ENCODE measurements around the gene JOSD2.

JOSD2 gene

GRCh38 chr19:50512999-50513745 lies 2.2 kb upstream of the JOSD2 start:
- DNase-seq, result no peak

- DNase-seq, result no peak
These were observed 1.4 kb upstream of the JOSD2 start for GRCh38 chr19:50512112-50512998.

DNA sequence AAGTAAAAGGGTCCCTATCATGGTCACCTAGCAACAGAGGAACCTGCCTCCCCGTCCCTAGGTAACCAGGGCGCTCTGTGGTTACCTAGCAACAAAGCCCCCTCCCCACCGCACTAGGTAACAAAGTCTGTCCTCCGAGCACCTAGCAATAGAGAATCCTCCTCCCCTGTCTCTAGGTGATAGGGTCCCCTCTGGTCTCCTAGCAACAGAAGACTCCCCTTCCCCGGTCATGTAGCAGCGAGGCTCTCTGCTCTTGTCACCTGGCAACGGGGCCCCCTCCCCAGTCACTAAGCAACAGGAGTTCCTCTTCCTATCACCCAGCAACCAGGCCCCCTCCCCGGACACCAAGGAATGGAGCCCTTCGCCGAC lies 307 bp downstream of the JOSD2 start:
- DNase-seq, result no peak

GRCh38 chr19:50510121-50510670 lies 795 bp downstream of the JOSD2 start:
- no peak for DNase-seq

DNA sequence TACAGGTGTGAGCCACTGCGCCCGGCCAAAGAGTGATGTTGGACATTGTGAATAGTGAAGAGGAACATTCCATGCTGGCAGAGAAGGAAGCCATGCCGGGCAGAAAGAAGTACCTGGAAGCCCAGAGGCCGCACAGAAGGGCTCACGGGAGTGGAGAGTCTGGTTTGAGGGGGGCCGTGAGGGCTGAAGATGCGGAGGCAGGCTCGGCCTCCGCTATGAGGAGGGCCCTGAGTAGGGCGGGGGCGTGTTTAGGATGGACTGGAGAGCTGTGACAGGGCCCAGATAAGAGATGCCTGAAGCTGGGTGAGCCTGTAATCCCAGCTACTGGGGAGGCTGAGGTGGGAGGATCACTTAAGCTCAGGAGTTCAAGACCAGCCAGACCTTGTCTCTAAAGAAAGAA lies 1.6 kb downstream of the JOSD2 start:
- no peak for DNase-seq

- DNase-seq, result no peak
These were observed 2.2 kb downstream of the JOSD2 start for GRCh38 chr19:50508843-50509190.

DNA sequence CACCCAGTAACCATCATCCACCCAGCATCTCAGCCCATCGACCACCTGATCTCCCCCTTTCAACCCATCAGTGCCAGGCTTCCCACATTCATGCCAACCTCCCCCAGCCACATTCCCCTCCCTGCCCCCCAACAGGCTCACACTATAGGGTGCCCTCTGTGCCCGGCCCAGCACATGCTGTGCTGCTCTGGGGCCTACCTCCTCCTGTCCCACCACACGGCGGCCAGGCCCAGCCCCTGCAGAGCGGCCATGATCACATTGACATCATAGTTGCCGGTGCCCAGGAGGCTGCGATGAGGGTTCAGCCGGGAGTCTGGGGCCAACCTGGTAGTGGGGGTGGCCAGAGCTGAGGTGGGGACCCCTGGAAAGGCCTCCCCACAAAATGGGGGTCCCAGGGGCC lies 3.6 kb downstream of the JOSD2 start:
- DNase-seq, result no peak

GRCh38 chr19:50506700-50507099 lies 4.3 kb downstream of the JOSD2 start:
- no peak for DNase-seq

- DNase-seq, result no peak
These were observed 5.0 kb downstream of the JOSD2 start for GRCh38 chr19:50505856-50506611.

GRCh38 chr19:50501568-50502475 lies 9.2 kb downstream of the JOSD2 start:
- no peak for DNase-seq

GRCh38 chr19:50501186-50501567 lies 9.8 kb downstream of the JOSD2 start:
- DNase-seq, result no peak

- no peak for DNase-seq
These were observed 10.2 kb downstream of the JOSD2 start for GRCh38 chr19:50500753-50501151.

- no peak for DNase-seq
These were observed 10.8 kb downstream of the JOSD2 start for GRCh38 chr19:50500060-50500752.

GRCh38 chr19:50498219-50499056 lies 12.6 kb downstream of the JOSD2 start:
- no peak for DNase-seq

DNA sequence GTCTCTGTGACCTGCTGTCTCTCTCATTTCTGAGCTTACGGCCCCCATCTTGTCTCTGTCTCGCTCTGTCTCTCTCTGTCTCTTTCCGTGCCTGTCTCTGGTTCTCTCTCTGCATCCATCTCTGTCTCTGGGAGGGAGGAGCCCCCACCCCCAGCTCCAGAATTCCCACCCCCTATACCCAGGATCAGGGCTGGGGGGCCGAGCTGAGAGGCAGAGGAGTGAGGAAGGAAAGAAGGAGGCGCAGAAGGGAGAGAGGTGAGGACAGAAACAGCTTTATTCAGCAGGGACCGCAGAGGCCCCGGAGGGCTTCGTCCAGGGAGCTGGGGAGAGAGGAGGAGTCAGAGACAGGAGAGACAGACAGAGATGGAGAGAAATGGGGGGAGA lies 14.0 kb downstream of the JOSD2 start:
- DNase-seq, result no peak

DNA sequence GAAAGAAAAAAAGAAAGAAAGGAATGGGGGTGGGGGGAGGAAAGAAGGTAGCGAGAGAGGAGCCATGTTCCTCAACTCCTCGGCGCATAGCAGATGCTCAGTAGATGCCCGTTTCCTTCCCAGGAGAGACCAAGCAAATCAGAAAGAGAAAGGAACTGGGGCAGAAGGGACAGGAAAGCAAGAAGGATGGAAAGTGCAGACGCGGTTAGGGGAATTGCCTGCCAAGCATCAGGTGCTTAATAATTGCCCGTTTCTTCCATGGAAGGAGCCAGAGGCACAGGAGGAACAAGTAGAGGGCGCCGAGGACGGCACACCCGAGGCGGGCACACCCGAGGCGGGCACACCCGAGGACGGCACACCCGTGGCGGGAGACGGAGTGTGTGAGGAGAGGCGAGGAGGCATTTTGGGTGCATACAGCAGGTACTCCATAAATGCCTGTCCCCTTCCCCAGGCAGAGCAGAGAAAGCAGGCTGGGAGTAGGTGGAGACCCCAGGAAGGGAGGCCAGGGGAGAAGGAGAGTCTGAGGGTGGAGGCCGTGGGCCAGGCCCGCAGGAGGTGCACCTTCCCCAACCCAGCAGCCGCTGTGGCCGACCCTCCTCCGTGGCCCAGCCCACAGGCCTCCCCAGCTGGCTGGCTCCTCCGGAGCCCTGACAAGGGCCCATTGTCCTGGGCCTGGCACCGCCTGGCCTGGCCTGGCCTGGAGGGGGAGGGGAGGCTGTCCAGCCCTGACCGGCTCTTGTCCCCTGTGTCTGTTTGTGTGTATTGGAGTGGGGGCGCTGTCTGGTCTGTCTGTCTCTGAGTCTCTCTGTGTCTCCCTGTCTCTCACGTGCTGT lies 14.6 kb downstream of the JOSD2 start:
- no peak for DNase-seq

DNA sequence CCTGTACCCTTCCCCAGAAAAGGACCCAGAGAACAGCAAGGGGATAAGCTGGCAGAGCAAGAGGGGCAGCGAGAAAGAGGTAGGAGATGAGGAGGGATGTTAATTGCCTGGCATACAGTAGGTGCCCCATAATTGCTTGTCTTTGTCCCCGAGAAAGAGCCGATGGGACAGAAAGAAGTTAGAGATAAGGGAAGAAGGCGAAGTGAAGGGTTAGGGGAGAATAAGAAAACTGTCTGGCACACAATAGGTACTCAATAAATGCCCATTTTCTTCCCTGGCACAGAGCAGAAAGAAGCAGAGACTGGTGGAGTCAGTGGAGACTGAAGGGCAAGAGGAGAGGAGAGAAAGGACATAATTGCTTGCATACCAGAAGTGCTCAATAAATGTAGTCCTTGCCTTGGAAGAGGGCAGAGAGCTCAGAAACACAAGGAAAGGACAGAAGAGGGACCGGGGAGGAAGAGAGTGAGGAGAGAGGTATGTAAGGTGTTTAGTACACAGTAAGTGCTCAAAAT lies 15.9 kb downstream of the JOSD2 start:
- no peak for DNase-seq

DNA sequence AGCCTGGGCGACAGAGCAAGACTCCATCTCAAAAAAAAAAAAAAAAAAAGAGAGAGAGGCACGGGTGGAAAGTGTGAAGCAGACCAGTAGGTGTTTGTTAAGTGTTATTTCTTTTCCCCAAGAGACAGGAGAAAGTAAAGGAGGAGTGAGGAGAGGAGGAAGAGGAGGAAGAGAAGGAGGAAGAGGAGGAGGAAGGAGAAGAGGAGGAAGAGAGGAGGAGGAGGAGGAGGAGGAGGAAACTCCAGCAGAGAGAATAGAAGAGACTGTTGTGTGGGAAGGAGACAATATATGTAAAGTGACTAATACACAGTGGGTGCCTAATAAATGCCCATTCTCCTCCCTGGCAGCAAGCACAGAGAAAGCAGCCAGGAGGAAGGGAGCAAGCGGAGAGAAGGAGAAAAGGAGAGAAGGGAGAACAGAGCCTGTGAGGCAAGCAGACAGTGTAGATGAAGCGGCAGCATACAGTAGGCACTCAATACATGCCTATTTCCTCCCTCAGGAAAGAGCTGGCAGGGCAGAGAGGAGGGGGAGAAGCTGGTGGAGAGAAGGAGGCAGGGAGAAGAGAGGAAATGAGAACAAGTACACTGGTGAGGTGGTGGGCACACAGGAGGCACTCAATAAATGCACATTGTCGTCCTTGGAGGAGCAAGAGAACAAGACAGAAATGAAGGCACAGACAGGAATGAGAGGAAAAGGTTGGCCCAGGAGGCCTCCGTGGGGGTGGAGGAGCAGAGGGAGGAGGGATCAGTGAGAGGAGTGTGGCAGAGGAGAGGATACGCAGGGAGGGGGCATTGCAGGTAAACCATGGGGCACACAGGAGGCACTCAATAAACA lies 16.6 kb downstream of the JOSD2 start:
- no peak for DNase-seq

GRCh38 chr19:50493171-50493570 lies 17.8 kb downstream of the JOSD2 start:
- DNase-seq, result no peak

Measured in DMS 273 treated with DMSO at 0.1 percent for 48 hours (cell line).